HL-60 (cell line): ENCODE measurements around the gene PARD3.

Experiments used
- CTCF ChIP-seq: IDR thresholded peaks from one replicate; pipeline ENCODE4 v1.5.1; 2011; ENCODE audit warnings: low read length, control low read depth, inconsistent platforms; ENCODE audit not compliant: insufficient read depth
- GABPA ChIP-seq: IDR thresholded peaks from 2 replicates; pipeline ENCODE4 v1.6.1; 2012; ENCODE audit warnings: low read depth
- POLR2AphosphoS5 ChIP-seq: IDR thresholded peaks from 2 replicates; pipeline ENCODE4 v1.6.1; 2012; ENCODE audit warnings: low read depth
- REST ChIP-seq: IDR thresholded peaks from 2 replicates; pipeline ENCODE4 v1.6.1; 2012; ENCODE audit warnings: low read depth; ENCODE audit not compliant: insufficient replicate concordance

- TF ChIP-seq REST (no peak), CTCF (no peak), POLR2AphosphoS5 (no peak), GABPA (no peak)
Measured at GRCh38 chr10:34179280-34179679, 635.8 kb downstream of the PARD3 start.
